GM18502 (cell line): ENCODE measurements around the gene MIPOL1.
"Not testable (repeated sequence)": the region's sequence is repeated elsewhere in the genome, so short reads cannot be mapped to it uniquely, and the experiment has no call there.

Experiments
- ATAC-seq: cut with Tn5 transposase; IDR thresholded peaks from one replicate; pipeline ENCODE4 v1.9.1; 2021; ENCODE audit warnings: mild to moderate bottlenecking; ENCODE audit not compliant: unreplicated experiment, poor library complexity

MIPOL1 gene

GRCh38 chr14:37197421-37198272 is at the start of gene MIPOL1:
TSS of gene MIPOL1 (plus strand) at chr14:37197937. CDS start at chr14:37247889, 49,952 bp downstream.
- ATAC-seq = peak; percentile 88

- ATAC-seq = peak; percentile 64
Measured at GRCh38 chr14:37150414-37150813, 47.3 kb upstream of the MIPOL1 start.

GRCh38 chr14:37153005-37153404 is 44.7 kb upstream of the MIPOL1 start:
- no peak for ATAC-seq

- no peak for ATAC-seq
Measured at GRCh38 chr14:37153483-37153882, 44.3 kb upstream of the MIPOL1 start.

GRCh38 chr14:37157987-37158386 is 39.8 kb upstream of the MIPOL1 start:
- ATAC-seq = no peak

GRCh38 chr14:37162307-37162706 is 35.4 kb upstream of the MIPOL1 start:
- not testable (repeated sequence) for ATAC-seq

- no peak for ATAC-seq
Measured at GRCh38 chr14:37165794-37166193, 31.9 kb upstream of the MIPOL1 start.

- ATAC-seq = no peak
Measured at GRCh38 chr14:37167151-37168047, 30.3 kb upstream of the MIPOL1 start.

- ATAC-seq = no peak
Measured at GRCh38 chr14:37168721-37169120, 29.0 kb upstream of the MIPOL1 start.

- no peak for ATAC-seq
Measured at GRCh38 chr14:37170237-37170636, 27.5 kb upstream of the MIPOL1 start.

- no peak for ATAC-seq
Measured at GRCh38 chr14:37170993-37171392, 26.7 kb upstream of the MIPOL1 start.

- ATAC-seq = no peak
Measured at GRCh38 chr14:37171678-37172023, 26.1 kb upstream of the MIPOL1 start.

- no peak for ATAC-seq
Measured at GRCh38 chr14:37172024-37172869, 25.5 kb upstream of the MIPOL1 start, which contains the start of gene SLC25A21. TSS of gene SLC25A21 (minus strand) at chr14:37172606.

GRCh38 chr14:37172936-37173614 is 24.7 kb upstream of the MIPOL1 start:
- no peak for ATAC-seq

- no peak for ATAC-seq
Measured at GRCh38 chr14:37179896-37180502, 17.7 kb upstream of the MIPOL1 start.

- not testable (repeated sequence) for ATAC-seq
Measured at GRCh38 chr14:37180886-37181285, 16.9 kb upstream of the MIPOL1 start.

GRCh38 chr14:37181441-37181840 is 16.3 kb upstream of the MIPOL1 start:
- no peak for ATAC-seq

- ATAC-seq = not testable (repeated sequence)
Measured at GRCh38 chr14:37184520-37184919, 13.2 kb upstream of the MIPOL1 start.

- no peak for ATAC-seq
Measured at GRCh38 chr14:37185670-37186069, 12.1 kb upstream of the MIPOL1 start.
